Mucosa of gallbladder (tissue), 1 donor: Measurements from ENCODE around the gene IFITM5. TPM values are rescaled to one million over a fixed set of nuclear protein-coding genes. Genes with fewer than 3 reads are reported as not detected.
A peak's percentile ranks its signal among the peaks of the same experiment; 100 is the strongest.

Source experiments
- DNase-seq: peaks from one replicate; pipeline ENCODE4 v3.0.0-alpha.2; 2020; ENCODE audit warnings: low spot score
- total RNA-seq: library from RNA; stranded (reverse); gene quantifications from one replicate; pipeline ENCODE4 v1.2.1, GENCODE V29; 2021
- donor health status: DM: no; HTN: no; CAD: no.

Gene IFITM5
- total RNA-seq, 1 donor from 2014 or later: not detected

- DNase-seq: no peak
These were observed 15.0 kb downstream of the IFITM5 start for GRCh38 chr11:284105-285020.

- DNase-seq: no peak
These were observed 15.8 kb downstream of the IFITM5 start for GRCh38 chr11:283405-284104.

GRCh38 chr11:282630-283360, 16.5 kb downstream of the IFITM5 start:
- DNase-seq: no peak

- no peak for DNase-seq
These were observed 17.2 kb downstream of the IFITM5 start for GRCh38 chr11:282171-282570.

GRCh38 chr11:281486-282161, 17.7 kb downstream of the IFITM5 start:
- no peak for DNase-seq

- no peak for DNase-seq
These were observed 18.4 kb downstream of the IFITM5 start for GRCh38 chr11:280706-281485.

GRCh38 chr11:279966-280705, 19.2 kb downstream of the IFITM5 start:
- DNase-seq: peak; percentile 72

- DNase-seq: no peak
These were observed 20.0 kb downstream of the IFITM5 start for GRCh38 chr11:279040-279965.

GRCh38 chr11:278001-278951, 21.1 kb downstream of the IFITM5 start, which contains the start of gene NLRP6:
TSS of gene NLRP6 (plus strand) at chr11:278407. CDS start at chr11:278570, 163 bp downstream.
- DNase-seq: no peak

- no peak for DNase-seq
These were observed 23.1 kb downstream of the IFITM5 start for GRCh38 chr11:276219-276618.

GRCh38 chr11:272931-273198, 26.5 kb downstream of the IFITM5 start:
- no peak for DNase-seq

GRCh38 chr11:272195-272930, 27.0 kb downstream of the IFITM5 start:
- no peak for DNase-seq

- no peak for DNase-seq
These were observed 28.0 kb downstream of the IFITM5 start for GRCh38 chr11:271319-271715.

GRCh38 chr11:270451-271318, 28.6 kb downstream of the IFITM5 start:
- no peak for DNase-seq

GRCh38 chr11:269146-269890, 30.0 kb downstream of the IFITM5 start:
- no peak for DNase-seq

- DNase-seq: peak; percentile 60
These were observed 30.6 kb downstream of the IFITM5 start for GRCh38 chr11:268716-269145.
